A549 treated with AZD2906 at 1 μM for 4 hours (cell line): ENCODE results near the gene SLC38A9. TPM values are rescaled to one million over a fixed set of nuclear protein-coding genes. Genes with fewer than 3 reads are reported as not detected.

Source experiments
- total RNA-seq: library from RNA; stranded (reverse); fragments of 200-300 nt; extraction: Qiagen RNA extraction; gene quantifications from 5 replicates; pipeline ENCODE4 v1.2.3, GENCODE V29; 2022

The SLC38A9 gene
- 18.9 to 31.7 TPM (median 23.0 TPM) in 5 replicates for total RNA-seq

DNA sequence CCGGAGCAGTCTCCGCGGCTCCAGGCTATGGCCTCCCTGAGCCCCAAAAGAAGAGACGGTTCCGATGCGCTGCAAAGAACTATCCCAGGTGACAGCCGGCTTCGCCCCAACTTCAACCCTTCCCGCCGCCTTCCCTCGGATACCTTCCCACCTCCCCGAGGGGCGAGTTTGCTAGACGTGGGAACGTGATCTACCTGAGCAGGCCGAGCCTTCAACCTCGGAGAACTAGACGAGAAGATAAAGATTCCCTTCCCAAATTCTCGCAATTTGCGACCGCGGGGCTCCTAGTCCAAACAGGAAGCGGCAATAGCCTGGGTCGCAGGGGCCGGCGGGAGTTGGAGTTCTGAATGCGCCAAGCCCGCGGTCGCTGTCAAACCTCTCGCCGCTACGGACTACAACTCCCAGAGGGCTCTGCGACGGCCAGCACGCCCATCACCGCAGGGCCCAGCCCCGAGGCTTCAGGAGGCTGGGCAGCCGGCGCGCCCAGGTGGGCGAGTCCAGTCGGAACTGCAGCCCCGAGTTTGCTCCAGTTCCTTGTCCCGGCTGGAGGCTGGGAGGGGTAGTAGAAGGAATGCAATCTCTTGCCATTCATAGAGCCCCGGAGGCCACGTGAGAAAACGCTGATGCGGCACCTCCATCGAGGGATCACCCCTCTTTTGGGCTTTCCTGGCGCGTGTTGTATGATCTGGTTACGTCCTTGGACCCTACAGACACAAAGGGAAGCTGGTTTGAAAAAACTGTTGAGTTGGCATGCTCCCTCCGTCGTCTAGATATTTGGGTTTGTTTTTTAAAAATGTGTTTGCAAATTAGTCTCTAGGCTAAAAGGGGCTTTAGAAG, at the start of gene SLC38A9:
Gene SLC38A9 (minus strand): TSS at position 302 of the 837 bp plus-strand sequence. CDS start 14,366 bp downstream, outside the sequence.

DNA sequence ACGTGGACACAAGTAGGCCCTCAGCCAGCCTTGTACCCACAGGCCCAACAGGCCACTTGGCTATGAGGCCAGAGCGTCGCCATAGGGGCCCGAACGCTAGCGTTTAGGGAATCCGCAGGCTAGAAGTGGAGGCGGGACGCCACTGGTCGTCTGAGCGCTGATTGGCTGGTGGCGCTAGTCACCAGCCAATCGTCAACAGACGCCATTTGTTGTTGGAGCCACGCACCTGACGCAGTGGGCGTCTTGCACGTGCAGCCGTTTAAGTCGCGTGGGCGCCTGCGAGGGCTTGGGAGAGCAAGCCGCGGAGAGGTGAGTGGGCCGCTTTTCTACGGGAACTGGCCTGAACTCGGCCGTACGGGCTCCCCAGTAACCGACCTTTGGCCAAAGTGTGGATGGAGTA, 25.7 kb upstream of the SLC38A9 start, which contains the start of gene DDX4:
Gene DDX4 (plus strand): TSS at position 269 of the 400 bp plus-strand sequence. CDS start 903 bp downstream, outside the sequence.

Other genes starting within 250 kb of the SLC38A9 start
- gene PLPP1, start 177.4 kb downstream of the SLC38A9 start, total RNA-seq, result 31.8 to 37.8 TPM (median 34.5 TPM) in 5 replicates
- gene DDX4, start 25.7 kb upstream of the SLC38A9 start, total RNA-seq, result 0.02 to 0.09 TPM (median 0.08 TPM) in 3 of 5 replicates, not detected in the others
- 1.1 to 1.4 TPM (median 1.2 TPM) in 5 replicates for gene IL31RA, start 139.0 kb upstream of the SLC38A9 start, total RNA-seq